Transverse colon (tissue), 4 donors: ENCODE data around the gene ZNF516. TPM values are rescaled to one million over a fixed set of nuclear protein-coding genes. Genes with fewer than 3 reads are reported as not detected.

ENCODE experiments used
- DNase-seq: peaks from one replicate; pipeline ENCODE4 v3.0.0-alpha.2; 2019
- H3K27ac ChIP-seq, 4 donors: fragments of 200-600 bp; sonication (generic); 2 replicates each; pipeline ENCODE4 v1.5.1; 2016 to 2018; ENCODE audit warnings: inconsistent platforms in 4 of 4
- H3K27me3 ChIP-seq: fragments of 200-600 bp; sonication (generic); 2 replicates; pipeline ENCODE4 v1.5.1; 2017; ENCODE audit warnings: inconsistent platforms
- H3K36me3 ChIP-seq, 4 donors: fragments of 200-600 bp; sonication (generic); 2 replicates each; pipeline ENCODE4 v1.5.1; 2017 to 2019; ENCODE audit warnings: inconsistent platforms in 4 of 4
- H3K4me1 ChIP-seq, 4 donors: fragments of 200-600 bp; sonication (generic); 2 replicates each; pipeline ENCODE4 v1.5.1; 2017 to 2020; ENCODE audit warnings: inconsistent platforms in 4 of 4
- H3K4me3 ChIP-seq, 4 donors: fragments of 200-600 bp; sonication (generic); 1 replicate in 1 of 4; 2 replicates in 3 of 4; pipeline versions ENCODE4 v1.5.1 to v1.6.1; 2017 to 2019; ENCODE audit warnings: inconsistent platforms in 4 of 4
- H3K9me3 ChIP-seq, 2 donors: fragments of 200-600 bp; sonication (generic); 2 replicates each; pipeline ENCODE4 v1.5.1; 2017 to 2019; ENCODE audit warnings: inconsistent platforms in 2 of 2
- CTCF ChIP-seq, 5 experiments: fragments of 200-600 bp in 3 of 5; fragments of 450-650 bp in 2 of 5; sonication (generic) in 3 of 5; IDR thresholded peaks; 1 replicate in 2 of 5; 2 replicates in 3 of 5; pipeline ENCODE4 v1.5.1; 2016 to 2017; ENCODE audit warnings: antibody characterized with exemption in 5 of 5, inconsistent platforms in 3 of 5, mild to moderate bottlenecking in 2 of 5, moderate library complexity in 1 of 5
- EP300 ChIP-seq: sonication (generic); formaldehyde crosslinking; IDR thresholded peaks from one replicate; pipeline ENCODE4 v1.6.1; 2017; ENCODE audit warnings: antibody characterized with exemption, low read depth
- POLR2A ChIP-seq: fragments of 450-650 bp; IDR thresholded peaks from one replicate; pipeline ENCODE4 v1.6.1; 2016; ENCODE audit warnings: antibody characterized with exemption, mild to moderate bottlenecking, moderate library complexity
- POLR2AphosphoS5 ChIP-seq, 3 donors: sonication (generic); formaldehyde crosslinking; IDR thresholded peaks; one replicate each; pipeline ENCODE4 v1.6.1; 2016; ENCODE audit warnings: antibody characterized with exemption in 3 of 3
- WGBS, 2 donors: methylation state at CpG; one replicate each; pipeline ENCODE4 v1.1.5; 2018; ENCODE audit warnings: low coverage in 1 of 2; 5-methylcytosine and 5-hydroxymethylcytosine counted together
- in situ Hi-C, 4 donors: fragments of 200-750 bp; cut with MboI; loops; one replicate each; pipeline versions ENCODE4 v1.15.0 to v1.15.1; 2017; ENCODE audit warnings: low sequenced_read_pairs in 3 of 4, low pct_ligation_motif_present in 1 of 4, low pct_unique_long_range_greater_than_20kb in 1 of 4
- intact Hi-C: fragments of 100-400 bp; cut with DNase I; formaldehyde crosslinking; loops from one replicate; pipeline ENCODE4 v1.15.1; 2023; ENCODE audit warnings: low total_unique reads
- total RNA-seq, 4 donors: library from RNA; depleted of rRNA; stranded (reverse); fragments of >200 nt; gene quantifications; one replicate each; pipeline ENCODE4 v1.1.0, GENCODE V29; 2016

ZNF516 gene
- total RNA-seq, 4 donors from 2014 or later = 19.4 to 37.8 (median 26.7) TPM

GRCh38 chr18:76522551-76522950, 27.5 kb upstream of the ZNF516 start:
- Histone ChIP-seq H3K4me1 (no peaks in the 10 kb centered on the region), H3K36me3 (no peaks in the 10 kb centered on the region), H3K4me3 (no peak overlapping the region), H3K9me3 (no peaks in the 10 kb centered on the region), H3K27me3 (peaks cover 15% of the 10 kb centered on the region), H3K27ac (peak overlapping the region in 1 of 4 donors; percentile 31)
- WGBS, 2 donors = 86 to 100% methylated on average over 1 of the region's 1 CpG
- intact Hi-C loops = no loop called here
- no peak for TF ChIP-seq EP300
- TF ChIP-seq CTCF (IDR thresholded peaks at IDR 0.05) = no peak
- no peak for TF ChIP-seq POLR2A
- no peak for TF ChIP-seq POLR2AphosphoS5 (IDR thresholded peaks at IDR 0.05)
- DNase-seq = no peak
- in situ Hi-C loops = no loop called here

- Histone ChIP-seq H3K27ac (peak overlapping the region in 2 of 4 donors; percentile 18 to 31), H3K4me1 (no peaks in the 10 kb centered on the region), H3K36me3 (no peaks in the 10 kb centered on the region), H3K27me3 (peaks cover 14% of the 10 kb centered on the region), H3K4me3 (no peak overlapping the region), H3K9me3 (no peaks in the 10 kb centered on the region)
- WGBS, 2 donors = 76 to 94% methylated on average over 9 to 19 of the region's 19 CpGs
- DNase-seq = no peak
- in situ Hi-C loops = no loop called here
- intact Hi-C loops = no loop called here
- TF ChIP-seq POLR2A (no peak), POLR2AphosphoS5 (IDR thresholded peaks at IDR 0.05) (no peak), EP300 (no peak), CTCF (IDR thresholded peaks at IDR 0.05) (no peak)
These were observed 27.1 kb upstream of the ZNF516 start for GRCh38 chr18:76522122-76522503.

- peak overlapping the region in 1 of 4 donors; percentile 31 for H3K27ac ChIP-seq
- intact Hi-C loops = no loop called here
- in situ Hi-C loops = no loop called here
These were observed 26.5 kb upstream of the ZNF516 start for GRCh38 chr18:76521417-76522121.

More at GRCh38 chr18:76521417-76522121, 26.5 kb upstream of the ZNF516 start:
- Histone ChIP-seq H3K4me1 (no peaks in the 10 kb centered on the region), H3K4me3 (no peak overlapping the region), H3K27me3 (peaks cover 10% of the 10 kb centered on the region), H3K36me3 (no peaks in the 10 kb centered on the region), H3K9me3 (no peaks in the 10 kb centered on the region)
- no peak for DNase-seq
- 78 to 84% methylated on average over 10 to 11 of the region's 11 CpGs for WGBS, 2 donors
- no peak for TF ChIP-seq POLR2AphosphoS5 (IDR thresholded peaks at IDR 0.05)
- no peak for TF ChIP-seq POLR2A
- no peak for TF ChIP-seq CTCF (IDR thresholded peaks at IDR 0.05)
- TF ChIP-seq EP300 = no peak
